WTC11 (cell line): ENCODE results near the gene GSDMA.

ENCODE experiments used
- CREB1 ChIP-seq: sonication (generic); formaldehyde crosslinking; IDR thresholded peaks from 2 replicates; pipeline ENCODE4 v1.8.0; 2023; ENCODE audit warnings: mild to moderate bottlenecking, missing genetic modification reagents
- ELF4 ChIP-seq: sonication (generic); formaldehyde crosslinking; IDR thresholded peaks from 2 replicates; pipeline ENCODE4 v1.8.1; 2022; ENCODE audit warnings: low read depth, mild to moderate bottlenecking, moderate library complexity, missing genetic modification reagents
- MYBL2 ChIP-seq: sonication (generic); formaldehyde crosslinking; IDR thresholded peaks from 2 replicates; pipeline ENCODE4 v1.8.1; 2023; ENCODE audit warnings: mild to moderate bottlenecking, moderate library complexity, missing genetic modification reagents
- NR3C1 ChIP-seq: sonication (generic); formaldehyde crosslinking; conservative IDR thresholded peaks from 2 replicates; pipeline ENCODE4 v1.8.1; 2023; ENCODE audit warnings: low read depth, mild to moderate bottlenecking, missing genetic modification reagents
- TF ChIP-seq, protein P1 (sequence below): fragments of 200-600 bp; IDR thresholded peaks from 2 replicates; pipeline ENCODE4 v1.8.0; 2022; ENCODE audit warnings: antibody characterized with exemption

DNA sequence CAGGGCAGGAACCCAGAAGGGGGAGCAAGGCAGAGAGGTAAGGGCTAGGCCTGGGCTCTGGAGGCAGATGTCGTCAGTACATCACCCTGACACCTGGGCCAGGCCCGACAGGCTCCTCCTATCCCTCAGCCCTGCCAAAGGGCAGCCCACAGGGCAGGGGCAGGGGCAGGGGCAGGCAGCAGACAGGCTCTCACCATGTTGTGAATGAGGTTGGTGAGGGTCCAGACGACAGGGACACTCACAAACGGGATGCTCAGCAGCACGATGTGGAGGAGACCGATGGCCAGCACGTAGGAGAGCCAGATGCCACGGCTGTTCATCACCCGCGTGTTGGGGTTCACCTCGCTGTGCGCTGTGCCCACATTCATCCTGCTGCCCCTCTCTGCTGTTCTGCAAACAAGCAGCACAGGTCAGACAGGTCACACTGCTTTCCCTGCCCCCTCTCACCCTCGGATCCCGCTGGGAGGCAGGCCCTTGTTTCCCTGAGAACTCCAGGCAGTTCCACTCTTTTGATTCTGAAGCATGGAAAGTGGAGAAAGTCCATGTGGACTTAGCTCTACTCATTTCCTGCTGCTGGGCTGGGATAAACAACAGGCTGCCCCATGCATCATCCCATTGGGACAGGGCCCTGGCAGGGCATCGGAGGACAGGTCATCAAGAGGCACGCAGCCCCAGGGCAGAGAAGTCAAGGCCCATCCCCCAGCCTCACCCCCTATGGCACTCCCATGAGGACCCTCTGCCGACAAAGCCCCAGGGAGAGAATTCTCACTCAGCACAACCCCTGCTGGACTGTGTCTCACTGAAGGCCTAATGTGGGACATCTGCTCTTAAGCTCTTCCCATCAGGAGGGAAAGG, 38.7 kb upstream of the GSDMA start:
- TF ChIP-seq, protein P1, sequence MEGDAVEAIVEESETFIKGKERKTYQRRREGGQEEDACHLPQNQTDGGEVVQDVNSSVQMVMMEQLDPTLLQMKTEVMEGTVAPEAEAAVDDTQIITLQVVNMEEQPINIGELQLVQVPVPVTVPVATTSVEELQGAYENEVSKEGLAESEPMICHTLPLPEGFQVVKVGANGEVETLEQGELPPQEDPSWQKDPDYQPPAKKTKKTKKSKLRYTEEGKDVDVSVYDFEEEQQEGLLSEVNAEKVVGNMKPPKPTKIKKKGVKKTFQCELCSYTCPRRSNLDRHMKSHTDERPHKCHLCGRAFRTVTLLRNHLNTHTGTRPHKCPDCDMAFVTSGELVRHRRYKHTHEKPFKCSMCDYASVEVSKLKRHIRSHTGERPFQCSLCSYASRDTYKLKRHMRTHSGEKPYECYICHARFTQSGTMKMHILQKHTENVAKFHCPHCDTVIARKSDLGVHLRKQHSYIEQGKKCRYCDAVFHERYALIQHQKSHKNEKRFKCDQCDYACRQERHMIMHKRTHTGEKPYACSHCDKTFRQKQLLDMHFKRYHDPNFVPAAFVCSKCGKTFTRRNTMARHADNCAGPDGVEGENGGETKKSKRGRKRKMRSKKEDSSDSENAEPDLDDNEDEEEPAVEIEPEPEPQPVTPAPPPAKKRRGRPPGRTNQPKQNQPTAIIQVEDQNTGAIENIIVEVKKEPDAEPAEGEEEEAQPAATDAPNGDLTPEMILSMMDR: no peak
- TF ChIP-seq ELF4 (no peak), MYBL2 (CRISPR knock-in tag) (no peak), NR3C1 (CRISPR knock-in tag) (no peak), CREB1 (CRISPR knock-in tag) (no peak)
